Mesothelial cell of epicardium (in vitro differentiated cells): ENCODE measurements around the gene CD63. TPM values are rescaled to one million over a fixed set of nuclear protein-coding genes. Genes with fewer than 3 reads are reported as not detected.

Experiments used
- DNase-seq, 2 experiments: peaks; one replicate each; pipeline ENCODE4 v3.0.0; 2021; ENCODE audit warnings: low spot score in 2 of 2; ENCODE audit not compliant: unreplicated experiment in 2 of 2
- H3K27ac Mint-ChIP-seq: 2 replicates; pipeline ENCODE4 v1.8.0; 2021; ENCODE audit warnings: mixed read lengths
- H3K27me3 Mint-ChIP-seq: 2 replicates; pipeline ENCODE4 v1.8.0; 2021; ENCODE audit warnings: low read depth, mixed read lengths
- H3K36me3 Mint-ChIP-seq: 2 replicates; pipeline ENCODE4 v1.8.0; 2021; ENCODE audit warnings: mixed read lengths
- H3K4me1 Mint-ChIP-seq: 2 replicates; pipeline ENCODE4 v1.8.0; 2021; ENCODE audit warnings: mixed read lengths
- H3K4me3 Mint-ChIP-seq: 2 replicates; pipeline ENCODE4 v1.8.0; 2021; ENCODE audit warnings: mild to moderate bottlenecking, moderate library complexity, mixed read lengths
- H3K9me3 Mint-ChIP-seq: 2 replicates; pipeline ENCODE4 v1.8.0; 2021; ENCODE audit warnings: mixed read lengths
- CTCF ChIP-seq: fragments of 200-600 bp; sonication (generic); IDR thresholded peaks from one replicate; pipeline ENCODE4 v1.5.0; 2021; ENCODE audit warnings: antibody characterized with exemption; ENCODE audit not compliant: unreplicated experiment
- total RNA-seq: library from RNA; stranded (reverse); gene quantifications from 3 replicates; pipeline ENCODE4 v1.2.1, GENCODE V29; 2021

Gene CD63
- total RNA-seq, 1 donor from 2014 or later, result 429 TPM

- DNase-seq, result no peak
- peaks cover 39% of the 10 kb centered on the region for H3K27me3 Mint-ChIP-seq
- H3K4me1 Mint-ChIP-seq, result no peaks in the 10 kb centered on the region
- no peak overlapping the region for H3K4me3 Mint-ChIP-seq
- H3K9me3 Mint-ChIP-seq, result no peaks in the 10 kb centered on the region
- no peak overlapping the region for H3K27ac Mint-ChIP-seq
- no peak for TF ChIP-seq CTCF
- no peaks in the 10 kb centered on the region for H3K36me3 Mint-ChIP-seq
Observed at GRCh38 chr12:55675666-55676065, 53.1 kb downstream of the CD63 start.

Other genes with a start within 250 kb of the CD63 start
- gene OR6C68, start 236.6 kb downstream of the CD63 start, total RNA-seq, result not detected in 3 replicates
- gene OR6C4, start 179.4 kb downstream of the CD63 start, total RNA-seq, result not detected in 3 replicates
- gene OR2AP1, start 156.5 kb downstream of the CD63 start, total RNA-seq, result 0.13 to 0.29 TPM (median 0.22 TPM) in 3 replicates
- not detected in 3 replicates for gene OR10P1, start 92.1 kb downstream of the CD63 start, total RNA-seq
- 32.5 to 34.0 TPM (median 33.2 TPM) in 3 replicates for gene ITGA7, start 21.1 kb downstream of the CD63 start, total RNA-seq
- gene BLOC1S1, start 13.0 kb downstream of the CD63 start, total RNA-seq, result 58.0 to 63.4 TPM (median 61.6 TPM) in 3 replicates
- gene RDH5, start 8.6 kb downstream of the CD63 start, total RNA-seq, result 9.7 to 11.2 TPM (median 11.2 TPM) in 3 replicates
- gene GDF11, start 14.1 kb upstream of the CD63 start, total RNA-seq, result 17.0 to 18.7 TPM (median 18.1 TPM) in 3 replicates
- 67.9 to 73.2 TPM (median 71.5 TPM) in 3 replicates for gene SARNP, start 88.7 kb upstream of the CD63 start, total RNA-seq
- 24.8 to 28.3 TPM (median 26.3 TPM) in 3 replicates for gene ORMDL2, start 89.0 kb upstream of the CD63 start, total RNA-seq
- gene DNAJC14, start 100.6 kb upstream of the CD63 start, total RNA-seq, result 37.8 to 38.5 TPM (median 38.3 TPM) in 3 replicates
- gene MMP19, start 113.9 kb upstream of the CD63 start, total RNA-seq, result 3.1 to 3.3 TPM (median 3.3 TPM) in 3 replicates
- gene PYM1, start 198.9 kb upstream of the CD63 start, total RNA-seq, result 21.1 to 23.8 TPM (median 22.9 TPM) in 3 replicates
- gene DGKA, start 202.2 kb upstream of the CD63 start, total RNA-seq, result 29.7 to 42.2 TPM (median 33.5 TPM) in 3 replicates
- gene PMEL, start 237.0 kb upstream of the CD63 start, total RNA-seq, result 3.6 to 5.3 TPM (median 5.1 TPM) in 3 replicates
- 52.0 to 54.0 TPM (median 52.4 TPM) in 3 replicates for gene CDK2, start 237.8 kb upstream of the CD63 start, total RNA-seq
- gene RAB5B, start 245.1 kb upstream of the CD63 start, total RNA-seq, result 99.3 to 104 TPM (median 101 TPM) in 3 replicates